NCI-H2171 treated with DMSO at 0.1 percent for 48 hours (cell line): Measurements from ENCODE around the gene TNS4.

Experiments
- DNase-seq: peaks from one replicate; lab custom pipeline; 2025; lab: John Stamatoyannopoulos, UW

The TNS4 gene

GRCh38 chr17:40433551-40434415 lies 67.6 kb downstream of the TNS4 start:
- DNase-seq = no peak

- DNase-seq = no peak
These were observed 68.4 kb downstream of the TNS4 start for GRCh38 chr17:40432864-40433528.

DNA sequence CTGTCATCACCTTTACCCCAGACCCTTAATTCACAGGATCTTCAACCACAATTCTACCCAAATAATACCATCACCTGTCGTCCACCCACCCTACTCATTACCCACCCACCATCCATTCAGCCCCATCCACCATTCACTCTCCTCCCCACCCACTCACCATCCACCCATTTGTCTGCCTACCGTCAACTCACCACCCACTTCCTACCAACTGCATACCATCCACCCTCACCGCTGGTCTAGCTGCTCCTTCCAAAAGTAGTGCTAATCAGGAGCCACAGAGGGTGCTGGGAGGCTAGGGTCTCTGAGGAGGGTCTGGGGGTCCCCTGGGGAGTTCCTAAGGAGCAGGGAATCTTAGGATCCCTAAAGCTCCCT lies 70.2 kb downstream of the TNS4 start:
- no peak for DNase-seq

- DNase-seq = no peak
These were observed 70.9 kb downstream of the TNS4 start for GRCh38 chr17:40430272-40431230.

- no peak for DNase-seq
These were observed 74.4 kb downstream of the TNS4 start for GRCh38 chr17:40427002-40427491.
